SIG-M5 treated with dmso at 0.1 percent for 504 hours (cell line): ENCODE measurements around the gene CACNA1C.

ENCODE experiments used
- DNase-seq: peaks from one replicate; lab custom pipeline; 2025; ENCODE audit not compliant: unreplicated experiment; lab: John Stamatoyannopoulos, UW

CACNA1C gene

DNA sequence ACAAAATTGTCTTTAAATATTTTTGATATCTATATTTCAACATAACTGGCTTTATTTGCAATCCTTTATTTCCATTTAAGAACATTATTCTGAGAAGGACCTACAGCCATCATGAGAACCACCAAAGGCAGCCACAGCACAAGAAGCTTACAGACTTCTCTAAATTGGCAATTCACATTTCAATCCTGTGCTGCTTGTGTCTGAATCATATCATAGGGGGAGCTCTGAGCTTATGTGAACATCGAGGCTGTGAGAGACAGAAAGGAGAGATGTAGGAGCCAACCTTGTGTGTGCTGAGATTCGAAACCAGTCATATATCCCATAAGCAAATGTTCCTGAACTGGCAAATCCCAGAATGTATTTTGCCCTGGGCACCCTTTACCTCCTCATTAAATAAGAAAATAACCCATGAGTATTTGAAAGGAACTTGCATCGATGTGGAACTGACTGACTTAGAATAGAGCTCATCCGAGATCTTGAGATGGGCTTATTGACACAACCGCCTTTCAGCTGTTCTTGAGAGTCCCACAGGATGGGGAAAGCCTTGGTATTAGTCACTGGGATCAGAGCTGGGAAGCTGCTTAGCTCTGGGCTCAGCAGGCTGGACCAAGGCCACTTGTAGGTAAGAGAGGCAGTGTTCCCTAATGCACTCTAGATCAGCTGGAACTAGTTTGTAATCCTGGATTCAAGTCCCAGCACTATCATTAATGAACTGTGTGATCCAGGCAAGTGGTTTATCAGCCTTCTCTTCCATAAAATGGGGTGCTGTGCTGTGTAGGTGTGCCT, 329.8 kb downstream of the CACNA1C start:
- DNase-seq: peak; percentile 4

DNA sequence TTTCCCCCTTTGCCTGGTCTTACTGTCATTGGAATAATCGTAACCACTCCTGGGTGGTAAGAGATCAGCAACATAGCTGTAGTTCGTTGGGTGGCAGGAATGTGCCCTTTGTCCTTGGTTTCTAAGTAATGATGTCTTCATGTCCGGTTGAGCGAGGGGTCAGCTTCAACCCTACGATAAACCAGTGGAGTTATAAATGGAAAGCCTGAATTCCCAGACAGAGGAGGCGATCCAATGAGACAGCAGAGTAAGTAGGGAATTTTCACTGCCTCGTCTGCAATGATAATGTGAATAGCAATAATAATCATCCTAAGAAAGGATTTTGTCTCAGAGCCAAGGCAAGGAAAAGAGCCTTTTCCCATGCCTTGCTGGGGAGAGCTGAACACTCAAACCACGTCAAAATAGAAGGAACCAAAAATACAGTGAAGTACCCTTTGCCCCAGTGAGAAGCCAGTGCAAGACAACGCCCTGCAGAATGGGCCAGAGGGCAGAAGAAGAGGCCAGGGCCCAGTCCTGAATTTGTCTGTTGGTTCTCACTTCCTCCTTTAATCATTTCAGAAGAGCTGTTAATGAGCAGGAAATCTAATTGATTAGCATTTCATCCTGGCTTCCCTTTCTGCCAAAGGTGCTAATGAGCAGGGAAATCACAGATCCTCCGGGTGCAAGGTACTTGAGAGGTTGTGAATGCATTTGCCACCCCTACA, 330.7 kb downstream of the CACNA1C start:
- no peak for DNase-seq

DNA sequence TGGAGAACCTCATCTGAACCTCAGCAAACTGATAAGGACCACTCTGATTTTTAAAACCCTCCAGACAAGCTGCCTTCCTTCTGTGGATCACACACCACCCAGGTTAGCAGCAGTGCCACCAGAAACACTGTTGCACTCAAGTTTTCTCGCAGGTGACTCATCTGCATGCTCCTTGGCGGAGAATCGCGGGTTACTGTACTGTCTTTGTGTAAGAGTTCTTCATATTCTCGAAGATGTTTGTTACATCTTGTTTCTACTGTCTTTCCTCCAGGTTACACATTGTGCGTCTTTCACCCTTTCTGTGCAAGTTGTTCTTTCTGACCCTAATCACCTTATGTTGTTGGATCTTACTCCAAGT, 331.2 kb downstream of the CACNA1C start:
- DNase-seq: no peak

DNA sequence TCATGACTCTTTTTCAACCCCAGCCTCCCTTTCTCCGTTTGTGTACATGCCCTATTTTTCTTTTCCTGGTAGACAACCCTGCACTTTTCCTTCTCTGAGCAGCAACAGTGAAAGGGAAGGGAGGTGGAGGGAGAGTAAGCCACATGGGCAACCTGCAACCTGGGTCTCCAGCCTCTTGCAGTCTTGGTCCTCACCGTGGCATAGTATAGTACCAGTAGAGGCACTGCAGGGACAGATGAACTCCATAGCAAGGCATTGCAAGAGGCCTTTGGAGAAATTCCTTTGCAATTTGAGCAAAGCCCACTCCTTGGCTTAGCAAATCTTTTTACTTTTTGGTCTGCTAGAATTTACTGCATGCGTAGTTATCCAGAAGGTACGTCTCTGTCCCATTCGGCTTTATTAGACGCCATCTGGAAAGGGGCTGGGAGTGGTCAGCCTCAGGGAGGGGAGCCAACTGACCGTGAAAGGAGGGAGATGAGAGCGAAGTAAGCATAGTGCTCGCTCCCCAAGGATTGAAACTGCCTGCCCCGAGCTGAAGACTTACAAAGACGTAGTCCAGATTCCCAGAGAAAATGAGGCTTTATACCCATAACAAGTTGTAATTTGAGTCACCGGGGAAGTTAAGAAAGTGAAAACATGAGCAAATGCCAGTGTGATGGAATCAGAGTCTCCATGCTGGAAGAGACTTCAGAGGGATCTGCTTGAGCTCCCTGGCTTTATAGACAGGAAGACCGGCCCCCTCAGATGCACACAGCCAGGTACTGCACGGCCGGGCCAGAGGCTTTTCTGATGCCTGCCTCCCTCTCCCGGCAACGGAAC, 332.0 kb downstream of the CACNA1C start:
- DNase-seq: no peak

DNA sequence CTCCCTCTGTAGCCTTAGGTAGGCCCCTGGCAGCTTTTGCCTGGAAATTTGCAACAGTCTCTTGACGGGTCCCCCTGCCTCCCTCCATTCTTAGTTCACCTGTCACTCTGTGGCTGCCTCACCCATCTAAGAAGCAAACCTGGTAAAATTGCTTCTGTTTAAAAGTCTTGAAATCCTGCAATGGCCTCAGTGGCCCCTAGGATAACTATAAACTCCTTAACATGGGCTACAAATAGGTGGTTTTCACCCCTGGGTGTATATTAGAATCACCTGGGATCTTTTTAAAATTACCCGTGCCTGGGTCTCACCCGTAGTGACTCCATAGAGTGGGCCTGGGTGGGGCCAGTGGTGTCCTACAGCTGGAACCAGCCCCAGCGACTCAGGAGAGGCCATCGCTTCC, 332.7 kb downstream of the CACNA1C start:
- DNase-seq: no peak

DNA sequence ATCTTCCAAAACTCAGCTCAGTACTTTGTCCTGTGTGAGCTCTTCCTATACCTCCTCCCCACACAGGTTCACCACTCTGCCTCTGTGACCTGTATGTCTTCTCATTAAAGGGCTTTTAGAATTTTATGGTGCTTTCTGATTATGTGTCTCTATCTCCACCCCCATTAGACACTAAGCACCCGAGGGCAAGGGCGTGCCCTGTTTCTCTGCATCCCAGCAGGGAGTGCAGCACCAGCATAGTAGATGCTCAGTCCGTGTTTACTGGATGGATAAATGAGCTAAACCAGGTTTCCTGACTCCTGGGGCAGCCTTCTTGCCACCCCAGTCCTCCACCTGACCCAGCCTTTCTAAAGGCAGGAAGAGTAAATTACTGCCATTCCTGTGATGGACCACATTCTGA, 333.8 kb downstream of the CACNA1C start:
- DNase-seq: no peak

DNA sequence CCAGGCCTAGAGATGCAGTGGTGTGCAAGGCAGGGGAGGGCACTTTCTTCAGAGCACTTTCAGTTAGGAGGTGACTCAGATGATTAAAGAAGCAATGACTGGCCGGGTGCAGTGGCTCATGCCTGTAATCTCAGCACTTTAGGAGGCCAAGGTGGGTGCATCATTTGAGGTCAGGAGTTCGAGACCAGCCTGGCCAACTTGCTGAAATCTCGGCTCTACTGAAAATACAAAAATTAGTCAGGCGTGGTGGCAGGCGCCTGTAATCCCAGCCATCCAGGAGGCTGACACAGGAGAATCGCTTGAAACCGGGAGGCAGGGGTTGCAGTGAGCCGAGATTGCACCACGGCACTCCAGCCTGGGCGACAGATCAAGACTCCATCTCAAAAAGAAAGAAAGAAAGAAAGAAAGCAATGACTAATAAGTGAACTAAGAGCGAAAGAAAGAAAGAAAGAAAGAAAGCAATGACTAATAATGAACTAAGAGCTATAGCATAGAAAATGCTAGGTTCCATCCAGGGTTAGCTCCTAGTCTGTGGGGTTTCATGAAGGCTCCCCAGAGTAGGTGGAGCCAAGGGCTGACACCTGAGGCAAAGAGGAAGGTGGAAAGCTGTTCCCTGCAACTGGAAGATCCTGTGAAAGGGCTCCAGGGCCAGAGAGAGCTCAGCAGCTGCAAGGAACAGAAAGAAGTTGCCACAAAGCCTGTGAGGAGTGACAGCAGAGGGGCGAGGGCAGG, 334.5 kb downstream of the CACNA1C start:
- DNase-seq: no peak

DNA sequence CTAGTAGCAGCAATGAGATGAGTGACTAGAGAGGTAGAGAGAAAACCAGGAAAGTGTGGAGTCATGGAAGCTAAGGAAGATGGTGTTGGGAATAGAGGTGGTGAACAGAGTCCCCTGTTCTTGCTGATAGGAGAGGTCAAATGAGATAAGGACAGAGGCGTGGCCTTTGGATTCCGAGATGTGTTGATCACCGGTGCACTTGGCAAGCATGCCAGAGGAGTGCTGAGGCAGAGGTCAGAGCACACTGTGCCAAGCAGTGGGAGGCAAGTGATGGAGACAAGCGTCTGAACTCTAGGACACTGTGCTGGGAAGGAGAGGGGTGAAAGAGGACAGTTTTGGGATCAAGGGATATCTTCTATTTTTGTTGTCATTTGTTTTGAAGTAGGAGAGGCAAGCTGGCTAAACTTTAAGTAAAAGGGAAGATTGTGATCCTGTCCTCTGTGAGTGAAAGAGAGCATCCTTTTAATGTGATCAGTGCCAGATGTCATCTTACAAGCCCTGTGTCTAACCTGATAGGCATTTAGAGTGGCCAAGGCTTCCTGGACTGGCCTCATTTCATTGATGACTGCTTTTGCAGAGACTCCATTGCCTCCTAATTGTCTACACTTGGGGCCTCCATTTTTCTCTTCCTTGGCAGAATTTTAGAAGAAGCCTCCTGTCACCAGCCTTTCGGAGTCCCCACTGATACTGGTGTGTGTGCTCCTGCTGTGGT, 336.4 kb downstream of the CACNA1C start:
- no peak for DNase-seq

DNA sequence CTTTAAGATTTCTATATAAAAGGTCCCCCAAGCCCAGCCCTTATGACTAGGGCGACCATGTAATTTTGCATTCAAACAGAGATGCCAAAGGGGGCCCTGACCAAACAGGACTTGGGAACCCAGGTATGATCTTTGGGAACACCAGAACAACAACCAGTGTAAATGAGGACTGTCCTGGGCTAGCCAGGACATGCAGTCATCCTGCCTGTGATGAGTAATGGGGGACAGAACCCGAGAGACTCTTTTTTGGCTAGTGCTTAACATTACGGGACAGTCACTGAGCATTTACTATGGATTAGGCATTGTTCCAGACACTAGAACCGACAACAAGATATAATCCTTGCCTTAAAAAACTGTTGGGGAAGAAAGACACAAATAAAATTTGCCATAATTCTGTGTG, 337.3 kb downstream of the CACNA1C start:
- no peak for DNase-seq

DNA sequence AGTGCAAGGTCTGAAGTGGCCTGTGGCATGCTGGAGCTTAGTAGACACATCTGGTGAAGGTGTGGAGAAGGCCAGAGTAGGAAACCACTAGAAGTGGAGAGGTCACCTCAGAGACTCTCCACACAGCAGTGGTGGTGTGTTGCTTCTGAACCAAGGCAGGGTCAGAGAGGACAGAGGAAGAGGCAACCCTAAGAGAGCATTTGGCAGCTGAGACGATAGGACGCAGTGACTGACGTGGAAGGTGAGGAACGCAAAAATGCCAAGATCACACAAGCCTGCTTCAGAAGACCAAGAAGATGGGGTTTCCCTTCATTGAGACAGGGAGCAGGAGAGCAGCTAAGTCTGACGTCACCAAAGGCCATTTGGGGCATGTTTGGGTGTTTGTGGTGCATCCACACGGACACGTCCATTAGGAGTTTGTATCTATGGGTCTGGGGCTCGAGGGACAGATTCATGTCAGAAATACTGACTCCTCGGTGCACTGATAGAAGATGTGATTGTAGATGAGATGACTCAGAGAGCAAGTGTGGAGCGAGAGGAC, 338.1 kb downstream of the CACNA1C start:
- DNase-seq: no peak

DNA sequence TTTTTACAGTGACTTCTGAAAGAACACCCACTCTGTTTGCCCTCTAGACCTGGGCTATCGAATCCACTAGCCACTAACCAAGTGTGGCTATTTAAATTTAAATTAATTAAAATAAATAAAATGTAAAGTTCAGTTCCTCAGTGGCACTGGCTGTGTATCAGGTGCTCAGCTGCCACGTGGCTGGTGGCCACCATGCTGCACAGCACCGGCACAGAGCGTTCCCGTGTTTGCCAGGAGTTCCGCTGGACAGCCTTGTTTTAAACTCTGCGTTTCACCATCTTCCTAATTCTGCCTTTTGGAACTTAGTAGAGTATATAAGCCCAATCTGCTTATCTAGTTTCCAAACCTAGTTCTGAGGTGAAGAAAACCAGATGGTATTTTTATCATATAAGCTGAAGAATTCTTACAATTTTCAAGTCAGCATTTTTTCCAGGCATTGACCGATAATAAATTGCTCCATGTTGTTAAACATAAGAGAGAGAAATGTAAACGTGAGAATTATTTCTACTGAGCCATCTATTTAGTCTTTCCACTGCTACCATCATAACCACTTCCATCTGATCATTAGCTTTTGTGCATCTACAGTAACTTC, 339.0 kb downstream of the CACNA1C start:
- no peak for DNase-seq

DNA sequence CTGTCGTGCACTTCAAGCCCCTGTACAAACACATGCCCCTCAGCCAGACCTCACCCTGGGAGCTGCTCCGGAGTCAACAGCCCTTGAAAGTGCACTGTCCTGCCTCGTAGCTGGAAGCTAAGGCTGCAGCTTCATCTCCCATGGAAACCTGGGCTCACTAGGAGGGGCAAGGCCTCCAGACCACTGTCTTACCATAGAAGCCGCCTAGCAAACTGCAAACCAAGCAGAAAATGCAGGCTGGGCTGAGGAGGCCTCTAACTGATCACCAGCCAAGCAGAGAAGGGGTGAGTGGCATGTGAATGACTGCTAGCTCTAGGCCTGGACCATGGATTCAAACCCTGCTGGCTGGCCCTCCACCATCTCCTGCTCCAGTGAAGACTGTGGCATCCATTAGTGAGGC, 340.2 kb downstream of the CACNA1C start:
- no peak for DNase-seq

DNA sequence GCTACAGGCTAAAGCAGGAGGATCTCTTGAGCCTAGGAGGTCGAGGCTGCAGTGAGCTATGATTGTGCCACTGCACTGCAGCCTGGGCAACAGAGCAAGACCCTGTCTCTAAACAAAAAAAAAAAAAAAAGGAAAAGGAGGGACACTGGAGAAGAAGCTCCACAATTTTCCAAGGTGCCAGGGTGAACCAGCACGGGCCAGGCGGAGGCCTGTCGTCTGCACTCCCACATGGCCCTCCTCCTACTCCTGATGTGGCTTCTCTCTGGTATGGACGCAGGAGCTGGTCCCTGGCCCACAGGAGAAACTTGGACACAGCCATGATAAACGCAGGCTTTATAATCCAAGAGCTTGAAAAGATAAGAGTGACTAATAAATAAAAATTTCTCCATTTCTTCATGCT, 341.2 kb downstream of the CACNA1C start:
- no peak for DNase-seq

DNA sequence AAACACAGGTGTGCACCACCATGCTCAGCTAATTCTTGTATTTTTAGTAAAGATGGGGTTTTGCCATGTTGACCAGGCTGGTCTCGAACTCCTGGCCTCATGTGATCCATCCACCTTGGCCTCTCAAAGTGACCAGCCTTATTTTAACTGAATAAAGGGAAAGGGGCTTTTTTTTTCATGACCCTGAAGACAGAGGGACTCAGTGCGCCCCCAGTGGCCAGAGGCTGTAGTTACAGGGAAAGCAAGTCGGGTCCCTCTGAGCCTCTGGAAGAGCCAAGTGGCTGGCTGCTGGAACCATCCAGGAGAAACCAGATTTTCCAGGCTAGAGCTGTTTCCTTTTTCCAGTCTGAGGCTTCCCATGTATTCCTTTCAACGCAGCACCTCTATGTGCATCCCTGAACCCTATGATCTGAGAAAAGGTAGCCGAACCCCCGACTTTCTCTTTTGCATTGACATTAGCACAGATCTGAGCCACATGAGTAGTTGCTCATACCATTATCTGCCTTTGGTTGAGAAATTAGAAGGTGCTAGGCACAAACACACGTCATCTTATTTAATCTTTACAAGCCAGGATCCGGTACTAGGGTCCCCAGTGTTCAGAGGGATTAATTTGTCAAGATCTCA, 342.7 kb downstream of the CACNA1C start:
- DNase-seq: peak; percentile 24

DNA sequence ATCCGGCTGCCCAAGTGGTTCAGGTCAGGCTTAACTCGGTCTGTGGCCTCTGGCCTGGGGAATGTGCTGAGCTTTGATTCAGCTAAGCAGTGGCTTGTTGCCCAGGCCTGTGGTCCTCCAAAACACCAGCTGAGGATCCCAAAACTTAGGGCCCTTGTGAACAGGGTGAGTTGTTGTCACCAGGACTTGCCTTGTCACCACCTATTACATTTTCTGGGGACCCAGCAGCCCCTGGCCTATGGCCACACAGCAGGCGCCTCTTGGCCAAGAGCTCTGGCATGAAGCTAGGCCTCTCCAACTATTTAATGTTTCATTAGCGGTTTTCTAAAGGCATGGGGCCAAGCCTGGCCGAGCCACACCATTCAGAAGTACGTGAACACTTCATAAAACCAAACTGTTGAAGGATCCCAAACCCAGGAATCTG, 343.7 kb downstream of the CACNA1C start:
- DNase-seq: no peak

DNA sequence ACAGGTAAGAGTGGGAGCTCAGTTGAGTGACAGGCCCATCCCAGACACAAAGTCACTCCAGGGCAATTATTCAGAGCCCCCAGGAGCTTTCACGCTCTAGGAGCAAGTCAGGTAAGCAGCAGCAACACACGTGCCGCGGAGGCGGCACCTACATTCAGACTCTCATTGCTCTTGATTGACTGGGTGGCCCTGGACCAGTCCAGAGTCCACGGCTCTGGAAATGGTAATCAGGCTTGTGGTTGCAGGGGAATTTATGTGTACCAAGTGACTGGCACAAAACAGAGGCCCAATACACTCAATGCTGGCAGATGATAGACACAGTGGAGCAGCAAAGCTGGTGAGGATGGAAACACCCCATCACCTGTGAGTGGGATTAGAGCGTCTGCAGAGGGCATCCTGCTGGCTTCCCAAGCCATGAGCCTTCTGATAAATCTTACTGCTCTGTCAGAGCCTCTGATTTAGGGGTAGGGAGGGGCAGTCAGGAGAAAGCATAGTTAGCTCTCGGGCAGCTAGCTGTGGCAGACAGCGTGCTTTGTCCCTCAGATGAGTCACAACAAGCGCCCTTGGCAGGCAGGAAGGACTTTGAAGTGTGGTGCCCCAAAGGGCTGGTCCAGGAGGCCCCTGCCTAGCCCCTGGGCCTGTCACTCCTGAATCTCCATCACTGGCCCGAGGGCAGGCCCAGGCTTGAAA, 344.7 kb downstream of the CACNA1C start:
- no peak for DNase-seq

DNA sequence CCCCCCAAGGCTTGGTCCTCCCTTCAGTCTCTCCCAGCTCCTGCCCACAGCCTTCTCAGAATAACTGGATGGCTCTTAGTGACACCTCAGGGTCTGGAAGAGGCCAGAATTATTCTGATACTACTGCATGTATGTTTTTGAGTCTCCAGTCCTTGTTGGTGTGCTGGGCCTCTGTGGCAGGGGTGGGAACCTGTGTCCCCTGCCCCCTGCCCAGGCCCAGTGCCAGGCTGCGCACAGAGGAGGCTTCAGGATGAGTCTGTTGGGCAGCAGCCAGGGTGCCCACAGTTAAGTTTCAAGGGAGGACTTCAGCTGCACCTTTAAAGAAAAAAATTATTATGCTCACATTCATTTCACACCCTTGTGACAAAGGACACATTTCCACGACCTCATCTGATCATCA, 348.3 kb downstream of the CACNA1C start:
- DNase-seq: no peak

DNA sequence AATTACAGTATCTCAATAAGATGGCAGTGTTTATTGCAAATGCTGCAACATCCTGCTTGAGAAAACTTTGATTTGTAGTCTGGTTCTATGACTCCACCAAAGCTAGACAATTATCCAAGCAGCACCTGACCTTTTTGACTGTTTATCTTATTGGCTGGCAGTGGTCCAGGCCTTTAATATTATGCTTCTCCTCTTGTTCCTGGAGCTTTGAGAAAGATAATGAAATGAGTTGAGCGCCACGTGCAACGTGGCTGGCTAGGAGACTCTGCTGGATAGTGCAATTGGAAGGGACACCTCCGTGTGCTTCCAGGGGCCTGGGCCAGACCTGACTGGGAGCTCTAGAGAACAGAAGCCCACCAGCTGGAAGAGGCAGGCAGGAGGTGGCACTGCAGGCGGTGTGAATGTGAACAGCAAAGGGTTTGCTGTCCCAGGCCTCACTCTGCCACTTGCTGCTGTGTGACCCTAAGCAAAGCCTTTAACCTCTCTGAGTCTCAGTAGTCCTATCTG, 349.3 kb downstream of the CACNA1C start:
- DNase-seq: no peak
